ENCODE data around the gene USH1C. TPM values are rescaled to one million over a fixed set of nuclear protein-coding genes. Genes with fewer than 3 reads are reported as not detected.

USH1C gene
- total RNA-seq, result not detected in 2 replicates

DNA sequence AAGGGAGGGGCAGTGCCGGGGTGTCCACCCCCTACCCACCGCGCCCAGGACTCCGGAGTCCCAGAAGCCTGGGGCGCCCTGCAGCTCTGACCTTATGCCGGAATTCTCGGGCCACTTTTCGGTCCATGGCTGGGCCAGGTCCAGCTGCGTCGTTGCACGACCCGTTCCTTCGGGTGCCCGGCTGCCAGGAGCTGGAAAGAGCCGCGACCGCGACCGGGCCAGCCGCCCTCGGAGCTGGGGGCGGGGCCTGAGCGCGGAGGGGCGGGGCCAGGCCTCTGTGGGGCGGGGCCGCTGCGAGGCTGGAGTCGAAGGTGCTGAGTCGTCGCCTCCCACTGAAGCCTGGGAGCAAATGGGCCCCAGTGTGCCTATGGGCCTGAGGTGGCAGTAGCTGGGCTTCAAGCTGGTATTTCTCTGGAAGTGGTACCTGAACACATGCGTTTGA lies at the start of gene USH1C:
Gene USH1C, minus strand, starts transcription at position 236 of the 442 bp plus-strand sequence. Its CDS starts 109 bp downstream, at position 127.

DNA sequence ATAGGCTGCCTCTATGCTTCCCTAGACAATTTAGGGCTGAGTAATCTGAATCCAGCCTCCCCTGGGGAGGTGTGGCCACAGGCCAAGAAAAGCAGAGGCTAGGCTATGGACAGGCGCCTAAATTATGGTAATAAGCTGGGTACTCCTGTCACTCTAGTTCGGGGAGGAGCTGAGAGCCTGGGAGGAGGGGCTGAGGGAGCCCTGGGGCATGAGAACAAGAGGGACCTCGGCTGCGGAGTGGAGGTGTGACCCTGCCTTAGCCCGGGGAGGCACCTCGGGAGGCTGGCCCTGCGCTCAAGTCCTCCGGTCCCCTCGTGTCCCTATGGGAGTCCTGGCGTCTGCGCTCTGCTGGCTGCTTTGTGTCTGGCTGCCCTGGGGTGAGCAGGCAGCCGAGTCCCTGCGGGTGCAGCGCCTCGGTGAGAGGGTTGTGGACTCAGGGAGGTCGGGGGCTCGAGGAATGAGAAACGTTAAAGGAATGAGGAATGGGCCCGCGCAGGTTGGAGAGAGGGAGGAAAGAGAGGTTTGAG lies 2.9 kb upstream of the USH1C start, which contains the start of gene OTOG:
Gene OTOG, plus strand, starts transcription at position 209 of the 527 bp plus-strand sequence. Its CDS starts 114 bp downstream, at position 323.

DNA sequence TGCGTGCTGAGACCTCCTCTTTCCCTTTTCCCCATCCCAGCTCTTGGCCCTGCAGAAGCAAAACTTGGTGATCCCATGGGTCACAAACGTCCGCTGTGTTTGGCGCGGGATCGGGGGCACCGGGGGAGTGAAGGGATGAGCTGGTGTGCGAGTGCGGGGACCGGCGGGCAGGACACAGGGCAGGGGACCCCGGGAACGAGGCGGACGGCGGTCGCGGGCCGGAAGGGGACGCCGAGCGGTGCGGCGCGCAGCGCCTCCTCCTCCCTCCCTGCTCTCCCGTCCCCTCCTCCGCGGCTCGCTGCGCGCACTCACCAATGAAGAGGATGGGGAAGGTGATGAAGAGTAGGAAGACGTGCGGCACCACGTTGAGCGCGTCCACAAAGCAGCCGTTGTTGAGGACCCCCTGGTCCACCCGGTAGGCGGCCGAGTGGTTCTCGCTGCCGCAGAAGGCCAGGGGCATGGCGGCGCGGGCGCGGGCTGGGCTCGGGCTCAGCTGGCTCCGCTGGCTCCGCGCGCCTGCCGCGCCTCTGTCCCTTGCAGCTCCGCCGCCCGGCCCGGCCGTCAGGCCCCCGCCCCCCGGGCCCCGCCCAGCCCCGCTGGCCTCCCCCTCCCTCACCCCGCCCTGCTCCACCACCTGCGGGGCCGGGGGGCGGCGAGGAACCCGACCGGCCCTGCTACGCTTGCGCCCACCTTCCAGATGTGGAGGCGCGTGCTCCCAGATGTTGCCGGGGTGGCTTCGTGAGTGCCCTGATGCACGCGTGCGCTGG lies 67.7 kb downstream of the USH1C start, which contains the start of gene ABCC8:
Gene ABCC8, minus strand, starts transcription at position 529 of the 767 bp plus-strand sequence. Its CDS starts 69 bp downstream, at position 460.

Other genes with a start within 250 kb of the USH1C start
- gene NCR3LG1, start 192.6 kb downstream of the USH1C start, total RNA-seq, result 2.9 and 4.4 TPM in 2 replicates
- gene KCNJ11, start 155.8 kb downstream of the USH1C start, total RNA-seq, result under 0.01 and 0.18 TPM in 2 replicates
- not detected in 2 replicates for gene ABCC8, start 67.6 kb downstream of the USH1C start, total RNA-seq
- gene OTOG, start 2.8 kb upstream of the USH1C start, total RNA-seq, result not detected in 2 replicates
- not detected in 2 replicates for gene MYOD1, start 175.2 kb upstream of the USH1C start, total RNA-seq
- not detected in 2 replicates for gene KCNC1, start 190.4 kb upstream of the USH1C start, total RNA-seq

Data from endothelial cell of coronary artery (primary cell).